ENCODE measurements around the gene NAA38. TPM values are rescaled to one million over a fixed set of nuclear protein-coding genes. Genes with fewer than 3 reads are reported as not detected.

The NAA38 gene, protein sequence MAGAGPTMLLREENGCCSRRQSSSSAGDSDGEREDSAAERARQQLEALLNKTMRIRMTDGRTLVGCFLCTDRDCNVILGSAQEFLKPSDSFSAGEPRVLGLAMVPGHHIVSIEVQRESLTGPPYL
- total RNA-seq = 69.6 TPM
- polyA plus RNA-seq (ENCODE audit: insufficient read depth, low read depth, low replicate concordance) = 246 TPM
- long read RNA-seq, donor 1, transcript NAA38-206 (2 exons, 424 nt) = minor isoform, 6 of 113 reads
- long read RNA-seq, donor 1, transcript NAA38-205 (3 exons, 852 nt) = minor isoform, 28 of 113 reads
- long read RNA-seq, donor 1, transcript NAA38-201 (2 exons, 999 nt) = major isoform, 31 of 113 reads
- long read RNA-seq, donor 1, partial matches to known transcripts = 20 of 113 reads
- long read RNA-seq, donor 1, other reads (novel, unspliced or antisense) = 24 of 113 reads
- long read RNA-seq, donor 2, transcript NAA38-201 (2 exons, 999 nt) = major isoform, 53 of 329 reads
- long read RNA-seq, donor 2, transcript NAA38-205 (3 exons, 852 nt) = minor isoform, 42 of 329 reads
- long read RNA-seq, donor 2, transcript NAA38-206 (2 exons, 424 nt) = minor isoform, 9 of 329 reads
- long read RNA-seq, donor 2, partial matches to known transcripts = 199 of 329 reads
- long read RNA-seq, donor 2, other reads (novel, unspliced or antisense) = 22 of 329 reads
- long read RNA-seq, donor 3, transcript NAA38-205 (3 exons, 852 nt) = minor isoform, 70 of 193 reads
- long read RNA-seq, donor 3, transcript NAA38-201 (2 exons, 999 nt) = major isoform, 71 of 193 reads
- long read RNA-seq, donor 3, transcript NAA38-206 (2 exons, 424 nt) = minor isoform, 16 of 193 reads
- long read RNA-seq, donor 3, partial matches to known transcripts = 12 of 193 reads
- long read RNA-seq, donor 3, other reads (novel, unspliced or antisense) = 22 of 193 reads
- long read RNA-seq, donor 4, transcript NAA38-201 (2 exons, 999 nt) = minor isoform, 32 of 103 reads
- long read RNA-seq, donor 4, transcript NAA38-205 (3 exons, 852 nt) = major isoform, 37 of 103 reads
- long read RNA-seq, donor 4, transcript NAA38-206 (2 exons, 424 nt) = minor isoform, 8 of 103 reads
- long read RNA-seq, donor 4, partial matches to known transcripts = 0 of 103 reads
- long read RNA-seq, donor 4, other reads (novel, unspliced or antisense) = 22 of 103 reads
- long read RNA-seq, donor 5, transcript NAA38-205 (3 exons, 852 nt) = major isoform, 6 of 10 reads
- long read RNA-seq, donor 5, partial matches to known transcripts = 0 of 10 reads
- long read RNA-seq, donor 5, other reads (novel, unspliced or antisense) = 0 of 10 reads
- long read RNA-seq, donor 6, transcript NAA38-203 (3 exons, 553 nt) = minor isoform, 9 of 498 reads
- long read RNA-seq, donor 6, transcript NAA38-201 (2 exons, 999 nt) = major isoform, 163 of 498 reads
- long read RNA-seq, donor 6, transcript NAA38-205 (3 exons, 852 nt) = minor isoform, 155 of 498 reads
- long read RNA-seq, donor 6, transcript NAA38-206 (2 exons, 424 nt) = minor isoform, 24 of 498 reads
- long read RNA-seq, donor 6, partial matches to known transcripts = 132 of 498 reads
- long read RNA-seq, donor 6, other reads (novel, unspliced or antisense) = 14 of 498 reads
- long read RNA-seq, donor 7, transcript NAA38-201 (2 exons, 999 nt) = major isoform, 21 of 50 reads
- long read RNA-seq, donor 7, transcript NAA38-205 (3 exons, 852 nt) = minor isoform, 15 of 50 reads
- long read RNA-seq, donor 7, partial matches to known transcripts = 0 of 50 reads
- long read RNA-seq, donor 7, other reads (novel, unspliced or antisense) = 11 of 50 reads
- long read RNA-seq, donor 8, transcript NAA38-201 (2 exons, 999 nt) = minor isoform, 52 of 379 reads
- long read RNA-seq, donor 8, transcript NAA38-206 (2 exons, 424 nt) = minor isoform, 13 of 379 reads
- long read RNA-seq, donor 8, transcript NAA38-205 (3 exons, 852 nt) = major isoform, 66 of 379 reads
- long read RNA-seq, donor 8, transcript NAA38-203 (3 exons, 553 nt) = minor isoform, 9 of 379 reads
- long read RNA-seq, donor 8, partial matches to known transcripts = 166 of 379 reads
- long read RNA-seq, donor 8, other reads (novel, unspliced or antisense) = 72 of 379 reads
- long read RNA-seq, donor 9, transcript NAA38-201 (2 exons, 999 nt) = major isoform, 51 of 135 reads
- long read RNA-seq, donor 9, transcript NAA38-206 (2 exons, 424 nt) = minor isoform, 12 of 135 reads
- long read RNA-seq, donor 9, transcript NAA38-205 (3 exons, 852 nt) = minor isoform, 35 of 135 reads
- long read RNA-seq, donor 9, partial matches to known transcripts = 8 of 135 reads
- long read RNA-seq, donor 9, other reads (novel, unspliced or antisense) = 27 of 135 reads
- long read RNA-seq, donor 10, transcript NAA38-206 (2 exons, 424 nt) = minor isoform, 8 of 470 reads
- long read RNA-seq, donor 10, transcript NAA38-205 (3 exons, 852 nt) = minor isoform, 37 of 470 reads
- long read RNA-seq, donor 10, transcript NAA38-201 (2 exons, 999 nt) = major isoform, 45 of 470 reads
- long read RNA-seq, donor 10, partial matches to known transcripts = 346 of 470 reads
- long read RNA-seq, donor 10, other reads (novel, unspliced or antisense) = 31 of 470 reads

GRCh38 chr17:7856811-7857712 lies at the start of gene NAA38:
TSS of gene NAA38 (minus strand) at chr17:7857559. CDS start at chr17:7857463, 96 bp downstream.
- Histone ChIP-seq H3K36me3 (ENCODE audit: control insufficient read depth in 2 of 3, insufficient read depth in 3 of 3, low read length in 3 of 3) (peaks cover 7 to 10% (median 7%) of the 10 kb centered on the region in 3 donors), H3K9ac (ENCODE audit: low read length in 3 of 3) (peak within 1 kb of the TSS; percentile 63 to 95 (median 72)), H3K4me3 (ENCODE audit: low read length in 3 of 3) (peak within 1 kb of the TSS; percentile 73 to 95 (median 79)), H3K9me3 (ENCODE audit: control insufficient read depth in 2 of 3, insufficient read depth in 1 of 3, low read length in 3 of 3) (no peaks in the 10 kb centered on the region), H3K27me3 (ENCODE audit: control insufficient read depth, insufficient read depth, low read length) (no peaks in the 10 kb centered on the region), H3K27ac (ENCODE audit: low read depth in 2 of 2, low read length in 2 of 2) (peak within 1 kb of the TSS; percentile 93), H3K4me1 (ENCODE audit: control insufficient read depth in 2 of 3, insufficient read depth in 2 of 3, low read depth in 1 of 3, low read length in 3 of 3) (peaks cover 0 to 26% (median 4%) of the 10 kb centered on the region in 3 donors)
- peak; percentile 42 for TF ChIP-seq CTCF (IDR thresholded peaks at IDR 0.05; ENCODE audit: borderline replicate concordance, extremely low read depth, insufficient read depth)
- DNase-seq = peak; percentile 99 to 100 (median 99)
- intact Hi-C loops (cut with DNase I) = no loop called here
- peak; percentile 61 for FAIRE-seq

DNA sequence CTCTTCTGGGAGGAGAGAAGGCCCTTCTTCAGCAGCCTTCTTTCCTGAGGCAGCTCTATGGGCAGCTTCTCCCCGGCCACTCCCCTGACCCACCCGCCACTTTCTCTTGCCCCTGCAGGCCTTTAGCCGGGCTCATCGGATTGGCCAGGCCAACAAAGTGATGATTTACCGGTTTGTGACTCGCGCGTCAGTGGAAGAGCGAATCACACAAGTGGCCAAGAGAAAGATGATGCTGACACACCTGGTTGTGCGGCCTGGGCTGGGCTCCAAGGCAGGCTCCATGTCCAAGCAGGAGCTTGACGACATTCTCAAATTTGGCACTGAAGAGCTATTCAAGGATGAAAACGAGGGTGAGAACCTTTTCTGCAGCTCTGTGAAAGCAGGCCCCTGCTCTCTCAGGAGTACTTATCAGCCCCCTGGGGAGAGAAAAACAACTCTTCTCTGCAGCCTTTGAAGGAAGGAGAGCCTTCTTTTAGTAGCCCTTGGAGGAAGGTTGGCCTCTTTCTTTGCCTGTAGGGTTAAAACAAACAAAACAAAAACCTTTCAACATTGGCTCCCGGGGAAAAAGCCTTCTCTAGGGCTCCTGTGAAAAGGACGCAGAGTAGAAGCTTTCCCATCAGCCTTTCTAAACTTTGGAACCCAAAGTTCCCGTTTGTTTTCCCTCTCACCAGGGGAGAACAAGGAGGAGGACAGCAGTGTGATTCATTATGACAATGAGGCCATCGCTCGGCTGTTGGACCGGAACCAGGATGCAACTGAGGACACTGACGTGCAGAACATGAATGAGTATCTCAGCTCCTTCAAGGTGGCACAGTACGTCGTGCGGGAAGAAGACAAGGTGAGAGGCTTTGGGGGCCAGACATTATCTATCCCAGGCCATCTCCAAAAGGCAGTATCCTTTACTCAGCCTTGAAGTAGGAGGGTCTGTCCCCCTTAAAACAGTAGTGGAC lies 46.1 kb upstream of the NAA38 start:
- no peak for FAIRE-seq
- intact Hi-C loops (cut with DNase I) = no loop called here

More for the DNA sequence above, 46.1 kb upstream of the NAA38 start:
- H3K4me1 ChIP-seq (ENCODE audit: control insufficient read depth in 2 of 3, insufficient read depth in 2 of 3, low read depth in 1 of 3, low read length in 3 of 3) = no peaks in the 10 kb centered on the region
- H3K4me3 ChIP-seq (ENCODE audit: low read length in 3 of 3) = no peak overlapping the region
- H3K9ac ChIP-seq (ENCODE audit: low read length in 3 of 3) = no peak overlapping the region
- peaks cover 13 to 76% (median 46%) of the 10 kb centered on the region in 3 donors for H3K36me3 ChIP-seq (ENCODE audit: control insufficient read depth in 2 of 3, insufficient read depth in 3 of 3, low read length in 3 of 3)
- no peaks in the 10 kb centered on the region for H3K27me3 ChIP-seq (ENCODE audit: control insufficient read depth, insufficient read depth, low read length)
- no peaks in the 10 kb centered on the region for H3K9me3 ChIP-seq (ENCODE audit: control insufficient read depth in 2 of 3, insufficient read depth in 1 of 3, low read length in 3 of 3)
- TF ChIP-seq CTCF (IDR thresholded peaks at IDR 0.05; ENCODE audit: borderline replicate concordance, extremely low read depth, insufficient read depth) = no peak
- DNase-seq = peak in 2 of 5 donors; percentile 12 to 19
- H3K27ac ChIP-seq (ENCODE audit: low read depth in 2 of 2, low read length in 2 of 2) = no peak overlapping the region

All from kidney (tissue), 22 donors.